Measurements from ENCODE around the gene CDKN2B-AS1.

GRCh38 chr9:21996438-21996837, 1.8 kb downstream of the CDKN2B-AS1 start:
- TF ChIP-seq CTCF (optimal IDR thresholded peaks at IDR 0.05 in 1 of 3, IDR thresholded peaks at IDR 0.05 in 1 of 3, conservative IDR thresholded peaks at IDR 0.05 in 1 of 3; ENCODE audit: extremely low read depth in 1 of 3, insufficient read depth in 2 of 3, low read length in 3 of 3) (no peak), EZH2 (IDR thresholded peaks at IDR 0.05; ENCODE audit: low read length) (no peak)

Measured in keratinocyte (primary cell).